HG03139 (cell line): ENCODE measurements around the gene RUFY3.
A peak's percentile ranks its signal among the peaks of the same experiment; 100 is the strongest.
"Not testable (repeated sequence)": the region's sequence is repeated elsewhere in the genome, so short reads cannot be mapped to it uniquely, and the experiment has no call there.

Source experiments
- ATAC-seq: cut with Tn5 transposase; IDR thresholded peaks from one replicate; pipeline ENCODE4 v1.9.1; 2021; ENCODE audit not compliant: unreplicated experiment

RUFY3 gene

DNA sequence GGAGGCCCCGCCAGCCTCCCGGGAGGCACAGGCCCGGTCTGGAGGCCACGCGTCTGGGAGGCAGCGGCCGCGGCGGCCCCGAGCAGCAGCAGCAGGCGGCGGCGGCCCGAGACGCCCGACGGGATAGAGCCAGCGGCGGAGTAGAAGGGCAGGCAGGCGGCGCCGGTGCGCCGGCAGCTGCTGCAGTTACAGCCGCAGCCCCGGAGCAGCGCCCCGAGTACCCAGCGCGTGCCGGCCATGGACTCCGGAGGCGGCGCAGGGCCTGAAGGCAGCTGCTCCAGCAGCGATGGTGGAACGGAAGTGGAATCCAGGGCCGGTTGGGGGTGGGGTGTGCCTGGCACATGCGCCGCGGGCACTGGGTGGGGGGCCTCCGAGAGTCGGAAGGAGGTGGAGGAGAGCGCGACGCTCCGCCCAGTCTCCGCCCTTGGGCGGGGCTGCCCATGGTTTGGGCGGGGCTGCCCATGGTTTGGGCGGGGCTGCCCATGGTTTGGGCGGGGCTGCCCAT lies 117.9 kb downstream of the RUFY3 start, which contains the start of gene GRSF1:
GRSF1 (minus strand) TSS at position 302 of the 505 bp plus-strand sequence; CDS start at position 239, 63 bp downstream.
- peak; percentile 57 for ATAC-seq

DNA sequence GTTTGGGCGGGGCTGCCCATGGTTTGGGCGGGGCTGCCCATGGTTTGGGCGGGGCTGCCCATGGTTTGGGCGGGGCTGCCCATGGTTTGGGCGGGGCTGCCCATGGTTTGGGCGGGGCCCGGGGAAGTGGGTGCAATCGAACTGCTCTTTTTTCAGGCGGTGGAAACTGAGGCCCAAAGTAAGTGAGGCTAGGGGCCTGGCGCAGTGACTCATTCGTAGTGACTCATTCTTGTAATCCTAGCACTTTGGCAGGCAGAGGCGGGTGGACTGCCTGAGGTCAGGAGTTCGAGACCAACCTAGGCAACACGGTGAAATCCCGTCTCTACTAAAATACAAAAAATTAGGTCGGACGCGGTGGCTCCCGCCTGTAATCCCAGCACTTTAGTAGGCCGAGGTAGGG lies 118.4 kb downstream of the RUFY3 start:
- ATAC-seq: not testable (repeated sequence)

DNA sequence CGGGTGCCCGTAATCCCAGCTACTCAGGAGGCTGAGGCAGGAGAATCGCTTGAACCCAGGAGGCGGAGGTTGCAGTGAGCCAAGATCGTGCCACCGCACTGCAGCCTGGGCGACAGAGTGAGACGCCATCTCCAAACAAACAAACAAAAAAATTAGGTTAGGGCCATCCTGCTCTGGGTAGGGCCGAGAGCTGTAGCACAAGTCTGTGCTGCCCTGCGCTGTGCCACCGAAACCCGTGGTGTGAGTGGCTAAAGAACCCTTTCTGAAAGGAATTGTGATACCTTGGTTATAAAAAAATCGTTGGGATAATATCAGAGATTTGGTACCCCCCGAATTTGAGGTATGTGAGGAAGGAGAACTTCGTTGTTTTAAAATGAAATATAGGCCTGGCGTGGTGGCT lies 118.9 kb downstream of the RUFY3 start:
- not testable (repeated sequence) for ATAC-seq

DNA sequence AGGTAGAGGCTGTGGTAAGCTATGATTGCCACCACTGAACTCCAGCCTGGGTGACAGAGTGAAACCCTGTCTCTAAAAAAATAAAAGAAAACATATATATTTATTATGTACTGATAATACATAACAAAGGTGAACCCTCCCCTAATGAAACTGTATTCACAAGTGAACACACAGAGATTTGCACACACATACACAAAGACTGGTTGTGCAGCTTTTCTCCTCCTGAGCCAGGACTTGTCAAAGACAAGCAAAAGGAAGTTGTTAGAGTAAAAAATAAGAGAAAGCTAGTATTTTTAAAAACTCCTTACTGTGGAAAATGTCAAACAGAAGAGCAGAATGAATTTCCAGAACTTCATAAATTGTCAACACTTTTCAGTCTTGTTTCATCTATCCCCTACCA lies 119.4 kb downstream of the RUFY3 start:
- ATAC-seq: no peak

DNA sequence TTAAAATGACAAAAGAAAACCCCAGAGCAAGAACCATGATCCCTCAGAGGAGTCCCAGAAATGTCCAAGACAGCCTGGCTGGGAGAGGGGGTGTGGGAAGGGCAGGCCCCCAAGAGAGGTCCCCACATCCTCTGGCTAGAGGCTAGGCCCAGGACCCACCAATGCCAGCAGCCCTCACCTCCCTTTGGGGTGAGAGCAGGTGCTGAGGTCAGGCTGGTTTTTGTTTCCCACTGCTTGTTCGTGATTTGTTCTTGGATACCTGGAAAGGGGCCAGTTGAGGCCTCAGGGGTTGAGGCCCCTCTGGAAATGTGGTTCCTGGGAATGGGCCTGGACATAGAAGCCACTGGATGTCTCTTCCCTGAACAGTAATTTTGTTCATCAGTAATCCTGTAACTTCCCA lies 120.2 kb downstream of the RUFY3 start:
- ATAC-seq: no peak

DNA sequence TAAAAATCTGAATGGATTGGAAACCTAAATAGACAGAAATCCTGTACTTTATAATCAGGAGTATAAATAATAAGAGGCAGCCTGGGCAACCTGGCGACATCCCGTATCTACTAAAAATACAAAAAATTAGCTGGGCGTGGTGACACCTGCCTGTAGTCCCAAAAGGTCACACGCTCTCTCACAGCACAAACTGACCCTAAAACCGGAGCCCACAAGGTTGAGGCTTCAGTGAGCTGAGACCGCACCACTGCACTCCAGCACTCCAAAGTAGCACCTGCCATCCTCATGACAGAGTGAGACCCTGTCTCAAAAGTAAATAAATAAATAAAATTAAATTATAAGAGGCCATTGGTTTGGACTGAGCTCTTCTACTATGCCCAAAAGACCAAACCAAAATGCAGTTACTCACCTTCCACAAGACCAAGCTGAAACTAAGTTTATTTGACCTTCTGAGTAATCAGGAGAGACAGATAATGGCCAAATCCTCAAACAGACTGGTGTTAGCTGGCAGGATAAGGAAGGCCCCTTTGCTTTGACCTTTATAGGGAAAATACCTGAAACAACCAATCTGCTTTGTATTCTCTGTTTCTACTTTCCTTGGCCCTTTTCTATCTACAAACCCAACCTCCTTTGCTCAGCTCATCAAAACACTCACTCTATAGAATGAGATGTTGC lies 121.1 kb downstream of the RUFY3 start:
- no peak for ATAC-seq

DNA sequence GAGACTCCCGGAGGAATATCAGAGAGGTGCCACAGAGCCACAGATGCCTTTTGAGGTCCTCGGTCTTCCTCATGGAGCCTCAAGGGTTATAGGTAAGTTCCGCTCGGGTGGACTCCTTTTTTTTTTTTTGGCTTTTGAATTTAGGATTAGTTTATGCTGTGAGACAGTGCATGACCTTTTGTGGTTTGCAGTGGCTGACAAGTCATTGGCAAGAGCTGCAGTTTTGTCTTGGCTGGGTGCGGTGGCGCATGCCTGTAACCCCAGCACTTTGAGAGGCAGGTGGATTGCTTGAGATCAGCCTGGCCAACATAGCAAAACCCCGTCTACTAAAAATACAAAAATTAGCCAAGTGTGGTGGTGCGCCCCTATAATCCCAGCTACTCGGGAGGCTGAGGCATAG lies 122.4 kb downstream of the RUFY3 start:
- no peak for ATAC-seq

DNA sequence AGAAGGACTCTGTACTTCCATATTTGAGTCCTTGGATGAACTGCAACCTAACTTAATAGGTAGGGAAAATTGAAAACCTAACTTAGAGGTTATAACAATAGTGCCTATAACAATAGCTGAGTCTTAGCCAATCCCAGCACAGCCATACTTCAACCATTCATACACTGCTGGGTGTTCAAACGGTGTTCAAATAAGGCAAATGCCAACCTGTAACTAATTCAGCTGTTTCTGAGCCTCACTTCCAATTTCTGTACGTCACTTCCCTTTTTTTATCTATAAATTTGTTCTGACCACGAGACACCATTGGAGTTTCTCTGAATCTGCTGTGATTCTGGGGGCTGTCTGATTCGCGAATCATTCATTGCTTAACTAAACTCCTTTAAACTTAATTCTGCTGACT lies 127.5 kb downstream of the RUFY3 start:
- no peak for ATAC-seq

DNA sequence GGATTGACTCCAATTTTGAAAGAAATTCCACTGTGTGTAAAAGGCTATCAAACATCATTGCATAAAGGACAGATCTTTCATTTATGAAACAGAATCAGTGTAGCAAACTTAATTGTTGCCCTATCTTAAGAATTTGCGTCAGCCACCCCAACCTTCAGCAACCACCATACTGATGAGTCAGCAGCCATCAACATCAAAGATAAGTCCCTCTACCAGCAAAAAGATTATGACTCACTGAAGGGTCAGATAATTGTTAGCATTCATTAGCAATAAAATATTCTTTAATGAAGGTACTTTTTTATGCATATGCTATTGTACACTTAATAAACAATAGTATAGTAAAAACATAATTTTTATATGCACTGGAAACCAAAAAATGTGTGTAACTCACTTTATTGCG lies 133.7 kb downstream of the RUFY3 start:
- ATAC-seq: no peak
